Measurements from ENCODE around the gene STT3B. TPM values are rescaled to one million over a fixed set of nuclear protein-coding genes. Genes with fewer than 3 reads are reported as not detected.

STT3B gene
- total and polyA plus RNA-seq, 4 experiments from 2014 or later: 145 to 183 (median 159) TPM

GRCh38 chr3:31544634-31545033, 11.9 kb downstream of the STT3B start:
- H3K4me1 ChIP-seq (ENCODE audit: insufficient read depth, low read length): peaks cover 96% of the 10 kb centered on the region
- H3K4me1 Mint-ChIP-seq: peaks cover 67 to 92% (median 81%) of the 10 kb centered on the region in 4 donors
- H3K27me3 ChIP-seq (ENCODE audit: insufficient read depth, low read length): no peaks in the 10 kb centered on the region
- ChIA-PET CTCF (ENCODE audit: partially characterized antibody) (interaction anchor here (1.5 to 3.2 kb wide), 2 partner anchors 12 to 13 kb away, joined by 3 to 21 read pairs; partner anchors contain the start of gene STT3B), POLR2A (ENCODE audit: partially characterized antibody) (interaction anchor here (2.4 to 3.1 kb wide), 2 partner anchors 9 to 12 kb away, joined by 9 to 42 read pairs; partner anchors contain the start of gene STT3B)
- no peaks in the 10 kb centered on the region for H3K36me3 ChIP-seq (ENCODE audit: insufficient read depth, low read length)
- H3K27ac Mint-ChIP-seq: peak overlapping the region in 3 of 7 donors; percentile 24 to 62 (median 52)
- H3K27ac ChIP-seq (ENCODE audit: low read depth, low read length): no peak overlapping the region
- DNase-seq: no peak
- H3K4me3 ChIP-seq (ENCODE audit: low read length in 2 of 2): no peak overlapping the region
- H3K9me3 ChIP-seq (ENCODE audit: control insufficient read depth in 1 of 2, low read length in 2 of 2): no peaks in the 10 kb centered on the region
- no peaks in the 10 kb centered on the region for H3K9me3 Mint-ChIP-seq
- H3K4me3 Mint-ChIP-seq: peak overlapping the region in 7 of 8 donors; percentile 7 to 63 (median 50)
- H3K36me3 Mint-ChIP-seq: peaks cover 7 to 15% of the 10 kb centered on the region in 2 donors
- intact Hi-C loops (cut with micrococcal nuclease): no loop called here
- no peaks in the 10 kb centered on the region for H3K27me3 Mint-ChIP-seq

- POLR2A ChIA-PET (ENCODE audit: partially characterized antibody): interaction anchor here (1.4 to 3.1 kb wide), 3 partner anchors 10 to 84 kb away, joined by 4 to 42 read pairs (median 9); partner anchors contain the start of gene STT3B
- Mint-ChIP-seq H3K36me3 (peaks cover 7 to 12% of the 10 kb centered on the region in 2 donors), H3K27ac (peak overlapping the region in 5 of 7 donors; percentile 9 to 79 (median 57)), H3K4me1 (peaks cover 71 to 93% (median 83%) of the 10 kb centered on the region in 4 donors), H3K9me3 (no peaks in the 10 kb centered on the region), H3K4me3 (peak overlapping the region in 6 of 8 donors; percentile 2 to 73 (median 51)), H3K27me3 (no peaks in the 10 kb centered on the region)
- CTCF ChIA-PET (ENCODE audit: partially characterized antibody): interaction anchor here (0.6 to 3.2 kb wide), 6 partner anchors 10 to 778 kb away, joined by 3 to 21 read pairs (median 4); partner anchors contain the start of gene STT3B
- Histone ChIP-seq H3K36me3 (ENCODE audit: insufficient read depth, low read length) (no peaks in the 10 kb centered on the region), H3K27me3 (ENCODE audit: insufficient read depth, low read length) (no peaks in the 10 kb centered on the region), H3K4me3 (ENCODE audit: low read length in 2 of 2) (no peak overlapping the region), H3K9me3 (ENCODE audit: control insufficient read depth in 1 of 2, low read length in 2 of 2) (no peaks in the 10 kb centered on the region), H3K4me1 (ENCODE audit: insufficient read depth, low read length) (peaks cover 96% of the 10 kb centered on the region), H3K27ac (ENCODE audit: low read depth, low read length) (no peak overlapping the region)
- DNase-seq: no peak
- intact Hi-C loops (cut with micrococcal nuclease): no loop called here
Observed at GRCh38 chr3:31546162-31546561, 13.4 kb downstream of the STT3B start.

GRCh38 chr3:31546725-31547124, 14.0 kb downstream of the STT3B start:
- Mint-ChIP-seq H3K4me1 (peaks cover 74 to 94% (median 85%) of the 10 kb centered on the region in 4 donors), H3K9me3 (no peaks in the 10 kb centered on the region), H3K27me3 (no peaks in the 10 kb centered on the region), H3K4me3 (peak overlapping the region in 5 of 8 donors; percentile 22 to 73 (median 53)), H3K36me3 (peaks cover 7 to 10% of the 10 kb centered on the region in 2 donors), H3K27ac (peak overlapping the region in 6 of 7 donors; percentile 10 to 79 (median 52))
- Histone ChIP-seq H3K27me3 (ENCODE audit: insufficient read depth, low read length) (no peaks in the 10 kb centered on the region), H3K4me3 (ENCODE audit: low read length in 2 of 2) (no peak overlapping the region), H3K36me3 (ENCODE audit: insufficient read depth, low read length) (no peaks in the 10 kb centered on the region), H3K4me1 (ENCODE audit: insufficient read depth, low read length) (peaks cover 96% of the 10 kb centered on the region), H3K27ac (ENCODE audit: low read depth, low read length) (no peak overlapping the region), H3K9me3 (ENCODE audit: control insufficient read depth in 1 of 2, low read length in 2 of 2) (no peaks in the 10 kb centered on the region)
- POLR2A ChIA-PET (ENCODE audit: partially characterized antibody): interaction anchor here (2.4 to 3.1 kb wide), 2 partner anchors 11 to 14 kb away, joined by 9 to 42 read pairs; partner anchors contain the start of gene STT3B
- intact Hi-C loops (cut with micrococcal nuclease): no loop called here
- DNase-seq: no peak
- CTCF ChIA-PET (ENCODE audit: partially characterized antibody): interaction anchor here (0.6 to 3.2 kb wide), 7 partner anchors 7 to 779 kb away, joined by 3 to 21 read pairs (median 3); partner anchors contain the start of gene STT3B

- no peaks in the 10 kb centered on the region for H3K9me3 ChIP-seq (ENCODE audit: control insufficient read depth in 1 of 2, low read length in 2 of 2)
- Mint-ChIP-seq H3K4me3 (peak overlapping the region; percentile 6 to 66 (median 46)), H3K36me3 (peaks cover 5 to 12% of the 10 kb centered on the region in 2 donors), H3K27me3 (no peaks in the 10 kb centered on the region), H3K27ac (peak overlapping the region in 4 of 7 donors; percentile 37 to 85 (median 43)), H3K4me1 (peaks cover 68 to 93% (median 81%) of the 10 kb centered on the region in 4 donors), H3K9me3 (peaks cover 0 to 6% (median 0%) of the 10 kb centered on the region in 8 donors)
- H3K4me3 ChIP-seq (ENCODE audit: low read length in 2 of 2): no peak overlapping the region
- no peaks in the 10 kb centered on the region for H3K36me3 ChIP-seq (ENCODE audit: insufficient read depth, low read length)
- no peaks in the 10 kb centered on the region for H3K27me3 ChIP-seq (ENCODE audit: insufficient read depth, low read length)
- DNase-seq: peak in 4 of 5 donors; percentile 28 to 40 (median 37)
- POLR2A ChIA-PET (ENCODE audit: partially characterized antibody): interaction anchor here (1.1 to 2.9 kb wide), 2 partner anchors 18 to 88 kb away, joined by 3 to 33 read pairs; partner anchors contain the start of gene STT3B
- CTCF ChIA-PET (ENCODE audit: partially characterized antibody): interaction anchor here (0.8 to 1.7 kb wide), 18 partner anchors 9 to 780 kb away, joined by 3 to 14 read pairs (median 4); partner anchors contain the start of gene STT3B
- intact Hi-C loops (cut with micrococcal nuclease): loop anchor here (1.0 to 10.0 kb wide), 7 partner anchors 16 to 782 kb away; partner anchors contain the start of gene STT3B
- peaks cover 84% of the 10 kb centered on the region for H3K4me1 ChIP-seq (ENCODE audit: insufficient read depth, low read length)
- no peak overlapping the region for H3K27ac ChIP-seq (ENCODE audit: low read depth, low read length)
Observed at GRCh38 chr3:31550452-31551251, 17.9 kb downstream of the STT3B start.

- H3K27me3 ChIP-seq (ENCODE audit: insufficient read depth, low read length): no peaks in the 10 kb centered on the region
- Mint-ChIP-seq H3K4me1 (peaks cover 66 to 93% (median 81%) of the 10 kb centered on the region in 4 donors), H3K27me3 (no peaks in the 10 kb centered on the region), H3K27ac (peak overlapping the region in 1 of 7 donors; percentile 15), H3K9me3 (peaks cover 0 to 6% (median 0%) of the 10 kb centered on the region in 8 donors), H3K36me3 (peaks cover 7 to 17% of the 10 kb centered on the region in 2 donors), H3K4me3 (peak overlapping the region in 3 of 8 donors; percentile 38 to 55 (median 52))
- no peaks in the 10 kb centered on the region for H3K36me3 ChIP-seq (ENCODE audit: insufficient read depth, low read length)
- H3K4me3 ChIP-seq (ENCODE audit: low read length in 2 of 2): no peak overlapping the region
- no peak for DNase-seq
- CTCF ChIA-PET (ENCODE audit: partially characterized antibody): interaction anchor here (0.8 to 1.3 kb wide), 6 partner anchors 11 to 85 kb away, joined by 3 to 5 read pairs (median 4); partner anchors contain the start of gene STT3B
- POLR2A ChIA-PET (ENCODE audit: partially characterized antibody): interaction anchor here (2.9 kb wide), 1 partner anchor 19 kb away, joined by 33 read pairs; the partner anchor contains the start of gene STT3B
- no peaks in the 10 kb centered on the region for H3K9me3 ChIP-seq (ENCODE audit: control insufficient read depth in 1 of 2, low read length in 2 of 2)
- no peak overlapping the region for H3K27ac ChIP-seq (ENCODE audit: low read depth, low read length)
- intact Hi-C loops (cut with micrococcal nuclease): loop anchor here (2.0 to 10.0 kb wide), 6 partner anchors 15 to 783 kb away; partner anchors contain the start of gene STT3B
- H3K4me1 ChIP-seq (ENCODE audit: insufficient read depth, low read length): peaks cover 81% of the 10 kb centered on the region
Observed at GRCh38 chr3:31551646-31552045, 18.9 kb downstream of the STT3B start.

GRCh38 chr3:31552103-31552502, 19.4 kb downstream of the STT3B start:
- Histone ChIP-seq H3K27ac (ENCODE audit: low read depth, low read length) (no peak overlapping the region), H3K9me3 (ENCODE audit: control insufficient read depth in 1 of 2, low read length in 2 of 2) (no peaks in the 10 kb centered on the region), H3K36me3 (ENCODE audit: insufficient read depth, low read length) (no peaks in the 10 kb centered on the region), H3K4me3 (ENCODE audit: low read length in 2 of 2) (no peak overlapping the region), H3K27me3 (ENCODE audit: insufficient read depth, low read length) (no peaks in the 10 kb centered on the region), H3K4me1 (ENCODE audit: insufficient read depth, low read length) (peaks cover 77% of the 10 kb centered on the region)
- ChIA-PET CTCF (ENCODE audit: partially characterized antibody) (interaction anchor here (0.5 to 1.3 kb wide), 8 partner anchors 11 to 328 kb away, joined by 3 to 5 read pairs (median 3); partner anchors contain the start of gene STT3B), POLR2A (ENCODE audit: partially characterized antibody) (interaction anchor here (0.5 to 2.9 kb wide), 2 partner anchors 19 to 1012 kb away, joined by 5 to 33 read pairs; partner anchors contain the start of gene STT3B)
- Mint-ChIP-seq H3K27ac (peak overlapping the region in 2 of 7 donors; percentile 2 to 15), H3K4me1 (peaks cover 66 to 93% (median 81%) of the 10 kb centered on the region in 4 donors), H3K27me3 (no peaks in the 10 kb centered on the region), H3K36me3 (peaks cover 9 to 22% of the 10 kb centered on the region in 2 donors), H3K9me3 (peaks cover 0 to 6% (median 0%) of the 10 kb centered on the region in 8 donors), H3K4me3 (peak overlapping the region in 2 of 8 donors; percentile 38 to 55)
- DNase-seq: no peak
- intact Hi-C loops (cut with micrococcal nuclease): loop anchor here (5.0 to 10.0 kb wide), 2 partner anchors 85 to 593 kb away; no protein-coding TSS in a partner anchor
